Measurements from ENCODE around the gene BORCS8. TPM values are rescaled to one million over a fixed set of nuclear protein-coding genes. Genes with fewer than 3 reads are reported as not detected.
"Not testable (repeated sequence)": the region's sequence is repeated elsewhere in the genome, so short reads cannot be mapped to it uniquely, and the experiment has no call there.

BORCS8 gene
- total RNA-seq (2014; rRNA removed; shearing (Covaris generic)) = 13.3 and 16.4 TPM in 2 replicates
- 31.6 and 46.9 TPM in 2 replicates for polyA plus RNA-seq (2015; cell fraction: cytosol; rRNA removed)
- 41.2 and 44.8 TPM in 2 replicates for polyA plus RNA-seq (2015; cell fraction: nucleus; rRNA removed)

DNA sequence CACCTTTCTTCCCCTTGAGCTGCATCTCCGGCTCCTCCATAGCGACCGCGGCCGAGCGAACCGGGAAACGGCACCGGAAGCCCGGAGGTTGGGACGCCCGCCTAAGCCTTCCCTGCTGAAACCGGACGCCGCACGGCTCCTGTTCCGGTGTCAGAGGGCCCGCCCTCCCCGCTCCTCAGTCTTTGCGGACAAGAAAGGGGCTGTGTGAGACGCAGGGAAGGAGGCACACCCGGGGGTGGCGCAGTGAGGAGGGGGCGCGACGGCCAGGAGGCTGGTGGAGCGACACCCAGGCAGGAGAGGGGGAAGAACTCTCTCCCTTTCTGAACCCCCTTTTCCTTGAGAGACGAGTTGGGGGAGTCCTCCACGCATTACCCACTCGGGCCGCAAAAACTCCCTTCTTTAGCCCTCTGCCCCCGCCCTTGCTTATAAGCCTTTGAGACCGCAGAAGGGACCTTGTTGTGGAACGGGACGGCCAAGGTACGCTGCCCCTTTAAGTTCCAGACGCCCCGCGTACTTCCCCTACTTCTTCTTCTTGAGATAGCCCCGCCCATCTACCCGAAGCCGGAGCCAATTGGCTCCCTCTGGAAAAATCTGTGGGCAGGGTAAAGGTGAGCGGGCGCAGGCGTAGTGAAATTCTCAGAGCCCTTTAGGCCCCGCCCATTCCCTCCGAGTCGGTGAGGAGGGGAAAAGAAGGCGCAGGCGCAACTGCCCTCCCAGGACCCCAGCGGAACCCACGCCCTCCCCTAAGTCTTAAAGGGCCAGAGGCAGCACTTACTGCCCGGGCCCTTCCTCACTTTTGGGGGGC lies at the start of gene BORCS8, which contains the start of gene RFXANK:
Gene BORCS8 (minus strand): TSS at position 75 of the 805 bp plus-strand sequence. CDS start 35 bp downstream, at position 40.
Gene RFXANK (plus strand): TSS at position 181 of the 805 bp plus-strand sequence. CDS start 1,689 bp downstream, outside the sequence.
- in situ Hi-C loops (cut with HindIII; ENCODE audit: low pct_unique_long_range_greater_than_20kb, low sequenced_read_pairs) = no loop called here

DNA sequence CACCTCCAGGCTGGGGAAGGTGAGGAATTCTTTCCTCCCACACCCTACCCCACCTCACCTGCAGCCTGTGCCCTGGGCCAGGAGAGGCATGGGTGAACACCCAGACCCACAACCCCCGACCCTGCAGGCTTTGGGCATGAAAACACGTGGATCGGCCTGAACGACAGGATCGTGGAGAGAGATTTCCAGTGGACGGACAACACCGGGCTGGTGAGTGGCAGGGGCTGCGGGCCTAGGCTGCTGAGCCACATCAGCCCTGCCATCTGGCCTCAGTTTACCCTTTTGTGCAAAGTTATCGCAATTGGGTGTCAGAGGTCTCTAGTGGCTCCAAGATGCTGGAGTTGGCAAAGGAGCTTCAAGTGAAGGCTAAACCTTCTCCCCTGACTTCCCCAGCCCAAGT lies 48.5 kb upstream of the BORCS8 start:
- DNase-seq (ENCODE audit: low read depth, low spot score) = no peak
- in situ Hi-C loops (cut with HindIII; ENCODE audit: low pct_unique_long_range_greater_than_20kb, low sequenced_read_pairs) = no loop called here

More for the DNA sequence above, at the start of gene BORCS8, which contains the start of gene RFXANK:
- peak; percentile 98 for DNase-seq (ENCODE audit: low read depth, low spot score)

DNA sequence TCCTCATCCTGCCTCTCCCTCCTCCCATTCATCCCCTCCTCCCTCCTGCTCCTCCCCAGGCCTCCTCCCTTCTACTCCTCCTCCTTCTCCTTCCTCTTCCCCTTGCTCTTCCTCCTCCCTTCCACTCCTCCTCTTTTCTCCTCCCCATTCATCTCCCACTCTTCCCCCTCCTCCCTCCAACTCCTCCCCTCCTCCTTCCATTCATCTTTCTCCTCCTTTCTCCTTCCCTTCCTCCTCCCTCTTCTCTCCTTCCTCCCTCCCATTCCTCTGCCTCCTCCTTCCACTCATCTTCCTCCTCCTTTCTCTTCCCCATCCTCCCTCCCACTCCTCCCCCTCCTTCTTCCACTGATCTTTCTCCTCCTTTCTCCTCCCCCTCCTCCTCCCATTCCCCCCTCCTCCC lies 47.7 kb upstream of the BORCS8 start:
- in situ Hi-C loops (cut with HindIII; ENCODE audit: low pct_unique_long_range_greater_than_20kb, low sequenced_read_pairs) = no loop called here
- no peak for DNase-seq (ENCODE audit: low read depth, low spot score)

DNA sequence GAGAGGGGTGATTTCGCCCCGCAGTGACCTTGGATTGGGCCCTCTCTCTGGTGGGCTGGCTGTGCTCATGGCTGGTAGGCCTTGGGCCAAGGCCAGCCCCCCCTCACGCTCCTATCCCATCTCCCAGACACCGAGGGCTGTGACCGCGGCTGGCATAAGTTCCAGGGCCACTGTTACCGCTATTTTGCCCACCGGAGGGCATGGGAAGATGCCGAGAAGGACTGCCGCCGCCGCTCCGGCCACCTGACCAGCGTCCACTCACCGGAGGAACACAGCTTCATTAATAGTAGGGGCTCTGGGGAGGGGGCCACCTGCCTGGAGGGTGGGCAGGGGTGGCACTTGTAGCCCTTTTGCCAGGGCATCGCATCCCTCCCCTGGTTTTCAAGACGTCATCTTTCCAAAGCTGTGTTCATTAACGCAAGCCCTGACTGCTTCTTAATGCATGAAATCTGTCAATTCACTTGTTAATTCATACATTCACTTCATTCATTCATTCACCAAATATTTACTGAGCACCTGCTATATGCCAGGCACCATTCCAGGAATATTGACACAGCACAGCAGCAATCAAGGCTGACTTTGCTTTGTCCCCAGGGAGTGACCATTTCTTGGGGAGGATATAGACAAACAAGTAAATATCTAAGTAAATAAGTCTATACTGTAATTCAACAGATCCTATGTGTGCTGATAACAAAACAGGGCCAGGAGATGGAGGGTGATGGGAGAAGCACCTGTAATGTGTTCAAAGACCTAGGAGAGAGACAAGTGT lies 46.4 kb upstream of the BORCS8 start:
- no peak for DNase-seq (ENCODE audit: low read depth, low spot score)
- in situ Hi-C loops (cut with HindIII; ENCODE audit: low pct_unique_long_range_greater_than_20kb, low sequenced_read_pairs) = no loop called here

DNA sequence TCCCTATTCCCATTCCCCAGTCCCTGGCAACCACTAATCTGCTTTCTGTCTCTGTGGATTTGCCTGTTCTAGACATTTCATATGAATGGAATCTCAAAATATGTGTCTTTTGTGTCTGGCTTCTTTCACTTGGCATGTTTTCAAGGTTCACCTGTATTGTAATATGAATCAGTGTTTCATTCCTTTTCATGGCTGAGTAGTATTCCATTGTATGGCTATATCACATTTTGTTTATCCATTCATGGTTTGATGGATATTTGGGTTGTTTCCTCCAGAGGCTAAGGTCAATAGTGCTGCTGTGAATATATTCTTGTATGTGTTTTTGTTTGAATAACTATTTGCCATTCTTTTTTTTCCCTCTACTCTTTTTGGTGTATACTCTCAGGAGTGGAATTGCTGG lies 44.2 kb upstream of the BORCS8 start:
- in situ Hi-C loops (cut with HindIII; ENCODE audit: low pct_unique_long_range_greater_than_20kb, low sequenced_read_pairs) = no loop called here
- no peak for DNase-seq (ENCODE audit: low read depth, low spot score)

DNA sequence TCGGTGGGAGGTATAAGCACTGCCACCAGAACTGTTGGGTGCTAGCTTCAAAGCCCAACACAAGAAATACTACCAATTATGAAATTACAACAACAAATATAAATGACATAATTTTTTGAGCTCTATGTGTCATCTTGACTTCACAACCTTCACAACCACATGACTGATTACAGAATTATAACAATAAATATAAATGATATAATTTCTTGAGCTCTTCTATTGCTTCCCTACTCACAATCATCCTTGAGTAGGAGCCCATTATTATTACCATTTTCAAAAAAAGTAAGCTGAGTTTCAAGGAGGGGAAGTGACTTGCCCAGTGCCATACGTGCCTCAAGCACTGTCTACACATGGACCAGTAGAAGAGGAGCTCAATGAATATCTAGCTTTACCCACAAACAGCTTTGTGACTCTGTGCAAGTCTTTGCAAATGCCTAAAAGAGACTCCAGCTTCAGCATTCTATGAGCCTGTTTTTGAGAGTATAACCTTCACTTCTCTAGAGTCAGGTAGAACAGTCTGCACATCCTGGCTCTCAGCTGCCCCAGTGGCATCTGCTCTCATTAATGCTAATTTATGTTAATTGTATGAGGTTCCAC lies 42.4 kb upstream of the BORCS8 start:
- in situ Hi-C loops (cut with HindIII; ENCODE audit: low pct_unique_long_range_greater_than_20kb, low sequenced_read_pairs) = no loop called here
- no peak for DNase-seq (ENCODE audit: low read depth, low spot score)

DNA sequence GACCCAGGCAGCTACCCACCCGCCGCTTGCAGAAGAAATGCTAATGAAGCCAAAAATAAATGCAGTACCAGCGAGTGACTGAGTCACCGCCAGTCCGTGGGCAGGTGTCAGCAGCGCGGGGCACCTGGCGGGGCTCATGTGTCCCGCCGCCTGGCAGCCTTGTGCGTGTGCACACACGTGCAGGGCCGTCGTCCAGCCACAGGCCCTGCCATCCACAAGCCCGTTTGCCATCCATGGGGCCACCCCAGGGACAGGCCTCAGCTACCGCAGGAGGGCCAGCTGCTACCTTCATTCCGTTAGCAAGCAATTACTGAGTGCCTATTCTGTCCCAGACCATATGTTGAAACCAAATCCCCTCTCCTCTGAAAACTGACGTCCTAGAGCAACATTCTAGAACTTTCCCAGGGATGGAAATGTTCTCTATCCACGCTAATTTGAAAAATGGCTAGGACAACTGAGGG lies 40.3 kb upstream of the BORCS8 start:
- no peak for DNase-seq (ENCODE audit: low read depth, low spot score)
- in situ Hi-C loops (cut with HindIII; ENCODE audit: low pct_unique_long_range_greater_than_20kb, low sequenced_read_pairs) = no loop called here

DNA sequence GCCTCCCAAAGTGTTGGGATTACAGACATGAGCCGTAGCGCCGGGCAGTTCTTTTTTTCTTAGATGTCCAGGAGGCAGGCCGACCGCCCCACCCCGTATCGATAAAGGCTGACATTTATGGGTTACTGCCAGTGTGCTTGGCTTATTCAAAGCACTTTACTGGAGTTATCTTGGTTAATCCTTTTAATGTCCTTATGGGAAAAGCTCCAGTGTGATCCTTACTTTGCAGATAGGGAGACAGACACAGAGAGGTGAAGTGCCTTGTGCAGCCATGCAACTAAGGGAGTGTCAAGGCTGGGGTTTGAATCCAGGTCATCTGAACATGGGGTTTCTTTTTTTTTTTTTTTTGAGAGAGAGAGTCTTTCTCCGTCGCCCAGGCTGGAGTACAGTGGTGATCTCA lies 39.0 kb upstream of the BORCS8 start:
- no peak for DNase-seq (ENCODE audit: low read depth, low spot score)
- in situ Hi-C loops (cut with HindIII; ENCODE audit: low pct_unique_long_range_greater_than_20kb, low sequenced_read_pairs) = no loop called here

DNA sequence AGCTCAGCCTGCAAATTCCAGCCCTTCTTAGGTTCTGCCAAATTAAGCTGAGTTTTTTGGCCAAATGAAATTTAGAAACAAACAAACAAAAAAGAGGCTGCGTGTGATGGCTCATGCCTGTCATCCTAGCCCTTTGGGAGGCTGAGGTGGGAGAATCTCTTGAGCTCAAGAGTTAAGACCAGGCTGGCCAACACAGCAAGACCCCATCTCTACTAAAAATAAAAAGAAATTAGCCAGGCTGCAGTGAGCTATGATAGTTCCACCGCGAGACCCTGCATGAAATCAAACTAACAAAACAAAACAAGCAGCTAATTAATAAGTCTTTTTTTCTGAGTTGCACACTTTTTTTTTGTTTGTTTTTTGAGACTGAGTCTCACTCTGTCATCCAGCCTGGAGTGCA lies 37.7 kb upstream of the BORCS8 start:
- in situ Hi-C loops (cut with HindIII; ENCODE audit: low pct_unique_long_range_greater_than_20kb, low sequenced_read_pairs) = no loop called here
- no peak for DNase-seq (ENCODE audit: low read depth, low spot score)

DNA sequence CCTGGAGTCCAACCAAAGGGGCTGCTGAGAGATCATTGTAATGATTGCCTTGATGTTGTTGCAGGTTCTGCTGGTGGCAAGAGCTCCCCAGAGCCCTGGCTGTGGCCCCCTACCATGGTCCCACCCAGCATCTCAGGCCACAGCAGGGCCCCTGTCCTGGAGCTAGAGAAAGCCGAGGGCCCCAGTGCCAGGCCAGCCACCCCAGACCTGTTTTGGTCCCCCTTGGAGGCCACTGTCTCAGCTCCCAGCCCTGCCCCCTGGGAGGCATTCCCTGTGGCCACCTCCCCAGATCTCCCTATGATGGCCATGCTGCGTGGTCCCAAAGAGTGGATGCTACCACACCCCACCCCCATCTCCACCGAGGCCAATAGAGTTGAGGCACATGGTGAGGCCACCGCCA lies 35.3 kb upstream of the BORCS8 start:
- in situ Hi-C loops (cut with HindIII; ENCODE audit: low pct_unique_long_range_greater_than_20kb, low sequenced_read_pairs) = no loop called here

DNA sequence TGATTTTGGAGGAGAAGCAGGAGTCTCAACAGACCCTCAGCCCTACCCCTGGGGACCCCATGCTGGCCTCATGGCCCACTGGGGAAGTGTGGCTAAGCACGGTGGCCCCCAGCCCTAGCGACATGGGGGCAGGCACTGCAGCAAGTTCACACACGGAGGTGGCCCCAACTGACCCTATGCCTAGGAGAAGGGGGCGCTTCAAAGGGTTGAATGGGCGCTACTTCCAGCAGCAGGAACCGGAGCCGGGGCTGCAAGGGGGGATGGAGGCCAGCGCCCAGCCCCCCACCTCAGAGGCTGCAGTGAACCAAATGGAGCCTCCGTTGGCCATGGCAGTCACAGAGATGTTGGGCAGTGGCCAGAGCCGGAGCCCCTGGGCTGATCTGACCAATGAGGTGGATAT lies 34.7 kb upstream of the BORCS8 start:
- DNase-seq (ENCODE audit: low read depth, low spot score) = no peak
- in situ Hi-C loops (cut with HindIII; ENCODE audit: low pct_unique_long_range_greater_than_20kb, low sequenced_read_pairs) = no loop called here

More for the DNA sequence above, 35.3 kb upstream of the BORCS8 start:
- DNase-seq (ENCODE audit: low read depth, low spot score) = no peak

DNA sequence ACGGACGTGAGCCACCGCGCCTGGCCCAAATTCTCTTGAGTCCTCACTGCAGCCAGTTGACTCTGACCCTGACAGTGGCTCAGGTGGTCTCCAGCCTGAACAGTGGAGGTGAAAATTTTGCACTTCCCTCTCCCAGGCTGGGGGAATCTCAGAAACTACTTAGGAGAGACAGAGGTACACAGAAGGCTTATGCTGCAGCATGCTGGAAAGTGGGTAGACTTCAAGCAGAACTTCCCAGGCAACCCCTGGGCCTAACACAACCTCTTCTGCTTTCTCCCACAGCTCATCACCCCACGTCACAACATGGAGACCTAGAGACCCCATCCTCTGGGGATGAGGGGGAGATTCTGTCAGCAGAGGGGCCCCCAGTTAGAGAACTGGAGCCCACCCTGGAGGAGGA lies 34.3 kb upstream of the BORCS8 start:
- no peak for DNase-seq (ENCODE audit: low read depth, low spot score)
- in situ Hi-C loops (cut with HindIII; ENCODE audit: low pct_unique_long_range_greater_than_20kb, low sequenced_read_pairs) = no loop called here

DNA sequence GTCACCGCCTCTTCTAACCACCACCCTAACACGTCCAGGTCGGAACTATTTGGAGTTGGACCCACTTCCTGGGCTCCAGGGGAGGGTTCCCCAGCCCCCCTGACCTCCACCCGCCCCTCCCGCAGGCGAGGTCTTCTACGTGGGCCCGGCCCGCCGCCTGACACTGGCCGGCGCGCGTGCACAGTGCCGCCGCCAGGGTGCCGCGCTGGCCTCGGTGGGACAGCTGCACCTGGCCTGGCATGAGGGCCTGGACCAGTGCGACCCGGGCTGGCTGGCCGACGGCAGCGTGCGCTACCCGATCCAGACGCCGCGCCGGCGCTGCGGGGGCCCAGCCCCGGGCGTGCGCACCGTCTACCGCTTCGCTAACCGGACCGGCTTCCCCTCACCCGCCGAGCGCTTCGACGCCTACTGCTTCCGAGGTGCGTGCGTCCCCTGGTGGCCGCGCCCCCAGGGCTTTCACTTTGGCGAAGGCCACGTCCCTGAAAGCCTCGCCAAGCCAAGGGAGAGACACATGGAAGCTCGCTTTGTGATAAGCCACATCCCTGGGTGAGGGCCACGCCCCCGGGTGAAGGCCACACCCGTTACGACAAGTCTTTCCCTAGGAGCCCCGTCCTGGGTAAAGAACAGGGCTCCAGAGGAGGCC lies 33.0 kb upstream of the BORCS8 start:
- DNase-seq (ENCODE audit: low read depth, low spot score) = peak; percentile 73
- in situ Hi-C loops (cut with HindIII; ENCODE audit: low pct_unique_long_range_greater_than_20kb, low sequenced_read_pairs) = no loop called here

DNA sequence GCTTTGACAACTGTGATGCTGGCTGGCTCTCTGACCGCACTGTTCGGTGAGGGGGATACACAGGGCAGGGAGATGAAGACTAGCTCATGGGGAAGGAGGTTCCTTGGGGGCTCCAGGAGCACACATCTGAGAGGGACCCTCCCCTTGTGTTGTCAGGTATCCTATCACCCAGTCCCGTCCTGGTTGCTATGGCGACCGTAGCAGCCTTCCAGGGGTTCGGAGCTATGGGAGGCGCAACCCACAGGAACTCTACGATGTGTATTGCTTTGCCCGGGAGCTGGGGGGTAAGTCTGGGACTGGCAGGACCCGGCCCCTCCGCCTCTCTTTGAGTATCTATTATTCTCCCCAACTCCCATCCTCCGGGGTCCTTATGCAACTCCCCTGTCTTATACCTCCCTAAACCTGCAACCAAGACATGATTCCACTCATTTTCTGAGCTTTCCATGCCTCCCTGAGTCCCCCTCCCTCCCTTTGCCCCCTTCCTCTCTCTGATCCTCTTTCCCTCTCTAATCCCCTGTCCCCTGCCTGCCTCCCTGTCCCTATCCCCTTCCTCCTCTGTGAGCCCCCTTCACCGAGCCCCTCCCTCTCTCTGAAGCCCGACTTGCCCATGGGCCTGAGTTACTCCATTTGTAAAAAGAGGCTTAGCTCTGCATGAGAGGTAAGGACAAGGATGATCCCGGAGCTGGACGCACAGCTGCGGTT lies 32.3 kb upstream of the BORCS8 start:
- in situ Hi-C loops (cut with HindIII; ENCODE audit: low pct_unique_long_range_greater_than_20kb, low sequenced_read_pairs) = no loop called here

DNA sequence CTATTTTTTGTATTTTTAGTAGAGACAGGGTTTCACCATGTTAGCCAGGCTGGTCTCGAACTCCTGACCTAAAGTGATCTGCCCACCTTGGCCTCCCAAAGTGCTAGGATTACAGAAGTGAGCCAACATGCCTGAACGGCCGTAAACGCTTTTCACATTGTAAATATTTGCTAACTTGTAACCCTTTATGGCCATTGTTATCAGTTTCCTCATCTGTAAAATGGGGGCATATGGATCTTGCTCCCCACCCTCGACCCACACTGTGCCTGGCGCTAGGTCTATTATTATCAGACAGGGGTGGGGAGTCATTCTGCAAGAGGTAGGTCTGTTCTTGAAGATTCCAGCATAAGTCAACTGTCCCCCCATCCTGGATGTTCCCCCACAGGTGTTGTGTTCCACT lies 31.7 kb upstream of the BORCS8 start:
- no peak for DNase-seq (ENCODE audit: low read depth, low spot score)
- in situ Hi-C loops (cut with HindIII; ENCODE audit: low pct_unique_long_range_greater_than_20kb, low sequenced_read_pairs) = no loop called here

More for the DNA sequence above, 32.3 kb upstream of the BORCS8 start:
- DNase-seq (ENCODE audit: low read depth, low spot score) = no peak

DNA sequence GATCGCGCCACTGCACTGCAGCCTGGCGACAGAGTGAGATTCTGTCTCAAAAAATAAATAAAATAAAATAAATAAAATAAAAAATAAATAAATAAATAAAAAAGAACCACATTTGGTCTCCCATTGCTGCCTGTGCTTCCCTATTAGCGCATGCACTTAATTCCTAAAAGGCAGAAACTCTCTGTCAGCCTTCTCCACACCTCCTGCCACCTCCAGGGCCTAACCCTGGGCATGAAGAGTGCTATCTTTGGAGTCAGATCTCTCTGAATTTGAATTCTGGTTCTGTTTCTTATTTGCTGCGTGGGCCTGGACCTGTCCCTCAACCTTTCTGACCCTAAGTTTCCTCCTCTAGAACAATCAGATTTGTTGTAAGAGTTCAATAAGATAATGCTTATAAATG lies 31.1 kb upstream of the BORCS8 start:
- in situ Hi-C loops (cut with HindIII; ENCODE audit: low pct_unique_long_range_greater_than_20kb, low sequenced_read_pairs) = no loop called here
- DNase-seq (ENCODE audit: low read depth, low spot score) = no peak

DNA sequence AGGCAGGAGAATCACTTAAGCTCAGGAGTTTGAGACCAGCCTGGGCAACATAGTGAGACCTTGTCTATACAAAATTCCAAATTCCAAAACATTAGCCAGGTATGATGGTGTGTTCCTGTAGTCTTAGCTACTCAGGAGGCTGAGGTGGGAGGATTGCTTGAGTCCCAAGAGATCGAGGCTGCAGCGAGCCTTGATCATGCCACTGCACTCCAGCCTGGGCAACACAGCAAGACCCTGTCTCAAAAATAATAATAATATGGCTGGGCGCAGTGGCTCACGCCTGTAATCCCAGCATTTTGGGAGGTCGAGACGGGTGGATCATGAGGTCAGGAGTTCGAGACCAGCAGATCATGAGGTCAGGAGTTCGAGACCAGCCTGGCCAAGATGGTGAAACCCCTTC lies 29.0 kb upstream of the BORCS8 start:
- DNase-seq (ENCODE audit: low read depth, low spot score); in situ Hi-C loops (cut with HindIII; ENCODE audit: low pct_unique_long_range_greater_than_20kb, low sequenced_read_pairs): not testable (repeated sequence)
